ENCODE data around the gene MATN3. TPM values are rescaled to one million over a fixed set of nuclear protein-coding genes. Genes with fewer than 3 reads are reported as not detected.

Gene MATN3
- total and polyA plus RNA-seq, 9 of the 15 experiments (the other 6 are each of a cell fraction or from before 2014, with no cell fraction given), result not detected

GRCh38 chr2:20050646-20051531, 38.4 kb upstream of the MATN3 start (continued):
- TF ChIP-seq RNF219 (CRISPR knock-in tag; IDR thresholded peaks at IDR 0.05) (no peak), ZNF830 (CRISPR knock-in tag; IDR thresholded peaks at IDR 0.05) (no peak), MYC (IDR thresholded peaks at IDR 0.05; ENCODE audit: low read depth, low read length) (no peak), MYC (CRISPR knock-in tag; IDR thresholded peaks at IDR 0.05; ENCODE audit: borderline replicate concordance, low read depth) (no peak), ELK3 (CRISPR knock-in tag; IDR thresholded peaks at IDR 0.05) (no peak), TFAP4 (CRISPR knock-in tag; IDR thresholded peaks at IDR 0.05; ENCODE audit: borderline replicate concordance) (peak; percentile 25; the same call in 1 of the 2 replicates), ZBTB11 (CRISPR knock-in tag; IDR thresholded peaks at IDR 0.05) (peak in 1 of 3 experiments; percentile 47; a peak in 1 of 6 replicates), ARID4B (CRISPR knock-in tag; IDR thresholded peaks at IDR 0.05) (0 out of 2 replicates have a peak, but pooled peaks have one; percentile 25), SRF (CRISPR knock-in tag; IDR thresholded peaks at IDR 0.05) (0 out of 4 replicates have a peak, but pooled peaks of 1 of the 2 experiments have one; percentile 51), ZNF778 (CRISPR knock-in tag; IDR thresholded peaks at IDR 0.05) (no peak)

Measured in K562 (cell line).